SK-N-SH (cell line): ENCODE measurements around the gene RNF111. TPM values are rescaled to one million over a fixed set of nuclear protein-coding genes. Genes with fewer than 3 reads are reported as not detected.

Source experiments
- CTCF ChIA-PET: fragments of 300-600, 350-600 bp; formaldehyde crosslinking; extraction: SDS; loops from one replicate; lab custom pipeline; 2021; lab: Yijun Ruan, JAX
- POLR2A ChIA-PET: fragments of 350-600 bp; sonication (Branson Sonifier 250); formaldehyde crosslinking; extraction: SDS; loops from one replicate; lab custom pipeline; 2020; ENCODE audit warnings: antibody characterized with exemption, inconsistent platforms; lab: Yijun Ruan, JAX
- DNase-seq: peaks from one replicate; pipeline ENCODE4 v3.0.0; 2012
- H2AFZ ChIP-seq: fragments of 200-600 bp; sonication (generic); 2 replicates; pipeline ENCODE4 v1.8.1; 2016; ENCODE audit warnings: antibody characterized with exemption, mild to moderate bottlenecking, low read depth
- H3F3A ChIP-seq: fragments of 200-600 bp; sonication (generic); replicated peaks from 2 replicates; pipeline ENCODE3; 2016; ENCODE audit warnings: antibody characterized with exemption, mild to moderate bottlenecking; ENCODE audit not compliant: insufficient read depth
- H3K27ac ChIP-seq, 2 experiments: fragments of 200-500 bp in 1 of 2; fragments of 200-600 bp in 1 of 2; sonication (Bioruptor generic) in 1 of 2; sonication (generic), shearing (Covaris generic) in 1 of 2; 2 replicates each; pipeline versions ENCODE4 v1.5.1 to v1.6.1; 2014 to 2016; ENCODE audit warnings: low read depth in 2 of 2, inconsistent platforms in 1 of 2, low read length in 1 of 2, mild to moderate bottlenecking in 1 of 2, mixed read lengths in 1 of 2
- H3K27me3 ChIP-seq: fragments of 200-600 bp; sonication (generic), shearing (Covaris generic); 2 replicates; pipeline ENCODE4 v1.6.1; 2016; ENCODE audit warnings: mixed run types; ENCODE audit not compliant: insufficient read depth
- H3K36me3 ChIP-seq, 2 experiments: fragments of 200-500 bp in 1 of 2; fragments of 200-600 bp in 1 of 2; sonication (Bioruptor generic) in 1 of 2; sonication (generic) in 1 of 2; replicated peaks in 1 of 2; 2 replicates each; pipeline versions ENCODE3 to v1.5.1; 2014 to 2016; ENCODE audit warnings: low read length in 1 of 2, mild to moderate bottlenecking in 1 of 2; ENCODE audit not compliant: insufficient read depth in 2 of 2, control insufficient read depth in 1 of 2
- H3K4me1 ChIP-seq, 2 experiments: fragments of 200-500 bp in 1 of 2; fragments of 200-600 bp in 1 of 2; sonication (Bioruptor generic) in 1 of 2; sonication (generic), shearing (Covaris generic) in 1 of 2; 2 replicates each; pipeline versions ENCODE4 v1.5.1 to v1.6.1; 2014 to 2016; ENCODE audit warnings: low read depth in 1 of 2, low read length in 1 of 2, mixed run types in 1 of 2; ENCODE audit not compliant: insufficient read depth in 2 of 2, control insufficient read depth in 1 of 2
- H3K4me2 ChIP-seq: fragments of 200-600 bp; sonication (generic), shearing (Covaris generic); 2 replicates; pipeline ENCODE4 v1.6.1; 2017; ENCODE audit warnings: mixed run types
- H3K4me3 ChIP-seq, 2 experiments: fragments of 200-500 bp in 1 of 2; fragments of 200-600 bp in 1 of 2; sonication (Bioruptor generic) in 1 of 2; sonication (generic), shearing (Covaris generic) in 1 of 2; 2 replicates each; pipeline versions ENCODE4 v1.5.1 to v1.8.1; 2014 to 2016; ENCODE audit warnings: low read depth in 2 of 2, inconsistent platforms in 1 of 2, low read length in 1 of 2, mild to moderate bottlenecking in 1 of 2, mixed read lengths in 1 of 2, moderate library complexity in 1 of 2
- H3K79me2 ChIP-seq: fragments of 200-600 bp; sonication (generic); 2 replicates; pipeline ENCODE4 v1.8.1; 2017; ENCODE audit warnings: mild to moderate bottlenecking; ENCODE audit not compliant: insufficient read depth
- H3K9ac ChIP-seq: fragments of 200-600 bp; sonication (generic); 2 replicates; pipeline ENCODE4 v1.6.1; 2017; ENCODE audit warnings: mixed run types
- H3K9me2 ChIP-seq: fragments of 200-600 bp; sonication (generic); 2 replicates; pipeline ENCODE4 v1.6.1; 2017; ENCODE audit warnings: mixed run types
- H3K9me3 ChIP-seq: fragments of 200-600 bp; sonication (generic); 2 replicates; pipeline ENCODE4 v1.6.1; 2017; ENCODE audit warnings: mixed run types, mild to moderate bottlenecking, moderate library complexity
- H4K20me1 ChIP-seq: fragments of 200-600 bp; sonication (generic); 2 replicates; pipeline ENCODE4 v1.6.1; 2017; ENCODE audit warnings: mild to moderate bottlenecking, mixed run types; ENCODE audit not compliant: insufficient read depth
- CTCF ChIP-seq: fragments of 200-600 bp; sonication (generic); IDR thresholded peaks from 2 replicates; pipeline ENCODE4 v1.6.1; 2017; ENCODE audit warnings: antibody characterized with exemption, mild to moderate bottlenecking, moderate library complexity
- EP300 ChIP-seq, 2 experiments: IDR thresholded peaks; 2 replicates each; pipeline versions ENCODE4 v1.4.0 to v1.6.1; 2012; ENCODE audit warnings: borderline replicate concordance in 1 of 2, low read depth in 1 of 2, low read length in 1 of 2
- FOSL2 ChIP-seq: IDR thresholded peaks from 2 replicates; pipeline ENCODE4 v1.4.0; 2012; ENCODE audit warnings: low read depth, mild to moderate bottlenecking, moderate library complexity, borderline replicate concordance
- GATA2 ChIP-seq: sonication (generic); formaldehyde crosslinking; IDR thresholded peaks from 2 replicates; pipeline ENCODE4 v1.5.0; 2020; ENCODE audit warnings: mild to moderate bottlenecking, missing genetic modification reagents
- PBX3 ChIP-seq: IDR thresholded peaks from 2 replicates; pipeline ENCODE4; 2012
- RAD21 ChIP-seq: IDR thresholded peaks from 2 replicates; pipeline ENCODE4 v1.6.1; 2012; ENCODE audit warnings: mild to moderate bottlenecking, low read length
- RFX5 ChIP-seq: IDR thresholded peaks from 2 replicates; pipeline ENCODE4 v1.6.1; 2012; ENCODE audit warnings: mild to moderate bottlenecking, improper control_type of control experiment, low read length
- SMC3 ChIP-seq: IDR thresholded peaks from 2 replicates; pipeline ENCODE4 v1.6.1; 2012; ENCODE audit warnings: low read depth, low read length, improper control_type of control experiment
- WGBS: methylation state at CpG from one replicate; pipeline ENCODE4 v1.1.6; 2017; ENCODE audit warnings: low lambda C conversion rate; 5-methylcytosine and 5-hydroxymethylcytosine counted together
- polyA plus RNA-seq, 3 experiments: library from polyadenylated mRNA; depleted of rRNA; stranded (reverse); fragments of >200 nt; gene quantifications; 2 replicates each; pipeline ENCODE4 v1.2.3, GENCODE V29; 2012

The RNF111 gene
- polyA plus RNA-seq, 1 of the 3 experiments (the other 2 are of a cell fraction), result 16.5 TPM

DNA sequence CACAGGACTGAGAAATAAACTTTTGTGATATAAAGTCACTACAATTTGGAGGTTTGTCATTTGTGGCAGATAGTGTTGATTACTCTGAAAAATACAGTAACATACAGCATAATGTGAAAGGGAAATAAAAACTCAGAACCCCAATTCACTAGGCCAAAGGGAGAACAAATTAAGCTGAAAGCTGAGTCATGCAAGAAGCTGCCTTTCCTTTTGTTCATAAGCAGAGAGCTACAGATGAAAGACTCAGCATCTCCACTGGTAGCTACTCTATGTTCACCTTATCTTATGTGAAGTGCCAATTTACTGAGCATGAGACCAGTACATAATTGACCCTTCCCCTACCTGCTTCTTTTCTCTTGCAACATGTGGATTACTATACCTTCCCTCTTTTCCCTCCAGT, 34.7 kb upstream of the RNF111 start:
- ChIA-PET POLR2A (no interaction called here), CTCF (no interaction called here)
- H3K27ac ChIP-seq, result no peak overlapping the region
- H3K4me2 ChIP-seq, result peak overlapping the region; percentile 17; the same call in 1 of the 2 replicates
- H3K79me2 ChIP-seq, result no peaks in the 10 kb centered on the region
- H2AFZ ChIP-seq, result no peak overlapping the region
- no peaks in the 10 kb centered on the region for H3K36me3 ChIP-seq
- H3K27me3 ChIP-seq, result no peaks in the 10 kb centered on the region
- TF ChIP-seq FOSL2, result peak; percentile 22; the same call in 1 of the 2 replicates
- no peak for TF ChIP-seq GATA2 (CRISPR knock-in tag)
- no peaks in the 10 kb centered on the region for H4K20me1 ChIP-seq
- no peaks in the 10 kb centered on the region for H3K9me2 ChIP-seq
- no peak overlapping the region for H3K9ac ChIP-seq
- DNase-seq, result no peak
- H3K9me3 ChIP-seq, result no peaks in the 10 kb centered on the region
- H3F3A ChIP-seq, result no peaks in the 10 kb centered on the region
- peaks cover 0 to 16% of the 10 kb centered on the region in 2 experiments; a peak in 2 of 4 replicates for H3K4me1 ChIP-seq
- no peak overlapping the region for H3K4me3 ChIP-seq

DNA sequence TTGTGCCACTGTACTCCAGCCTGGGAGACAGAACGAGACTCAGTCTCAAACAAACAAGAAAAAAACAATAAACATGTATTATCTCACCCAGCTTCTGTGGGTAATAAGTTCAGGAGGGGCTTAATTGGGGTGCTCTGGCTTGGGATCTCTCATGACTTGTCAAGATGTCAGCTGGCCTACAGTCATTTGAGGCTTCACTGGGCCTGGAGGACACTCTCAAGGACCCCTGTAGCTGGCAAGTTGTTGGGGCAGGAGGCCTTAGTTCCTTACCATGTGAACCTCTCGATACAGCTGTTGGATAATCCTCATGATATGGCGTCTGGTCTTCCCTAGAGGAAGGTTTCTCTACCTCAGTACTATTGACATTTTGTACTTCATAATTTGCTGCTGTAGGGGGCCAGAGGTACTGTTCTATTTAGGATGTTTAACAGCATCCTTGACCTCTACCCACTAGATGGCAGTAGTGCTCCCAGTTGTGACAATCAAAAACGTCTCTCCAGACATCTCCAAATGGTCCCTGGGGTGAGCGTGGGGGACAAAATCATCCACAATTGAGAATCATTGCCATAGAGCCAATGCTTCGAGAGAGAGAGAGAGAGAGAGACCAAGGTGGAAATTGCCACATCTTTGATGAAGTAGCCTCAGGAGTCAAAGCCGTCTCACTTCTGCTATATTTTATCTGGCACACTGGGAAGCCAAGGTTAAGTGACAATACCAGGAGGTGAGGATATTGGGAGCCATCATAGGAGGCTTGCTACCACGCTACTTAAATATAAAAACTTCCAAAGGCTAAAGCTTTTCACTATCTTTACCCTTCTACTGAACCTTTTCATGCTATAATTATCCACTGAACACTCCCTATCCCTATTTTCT, 30.1 kb upstream of the RNF111 start:
- Histone ChIP-seq H3K79me2 (no peaks in the 10 kb centered on the region), H3F3A (peaks cover 3% of the 10 kb centered on the region), H3K9me3 (no peaks in the 10 kb centered on the region), H3K9ac (no peak overlapping the region), H3K4me1 (peaks cover 0 to 11% of the 10 kb centered on the region in 2 experiments; a peak in 1 of 4 replicates), H2AFZ (peak overlapping the region; percentile 63; the same call in 1 of the 2 replicates), H3K27ac (no peak overlapping the region), H3K4me2 (no peak overlapping the region), H4K20me1 (no peaks in the 10 kb centered on the region), H3K27me3 (no peaks in the 10 kb centered on the region), H3K36me3 (no peaks in the 10 kb centered on the region), H3K9me2 (no peaks in the 10 kb centered on the region), H3K4me3 (no peak overlapping the region)
- DNase-seq, result peak; percentile 57
- CTCF ChIA-PET, result interaction anchor here (0.6 to 3.0 kb wide), 17 partner anchors 9 to 575 kb away, joined by 3 to 16 read pairs (median 4); no protein-coding TSS in a partner anchor
- POLR2A ChIA-PET, result no interaction called here
- WGBS, result 33% methylated on average over 8 of the region's 8 CpGs
- TF ChIP-seq SMC3 (peak; percentile 56), RAD21 (peak; percentile 72), CTCF (peak; percentile 83), PBX3 (peak; percentile 37; the same call in 1 of the 2 replicates), EP300 (IDR thresholded peaks at IDR 0.05; ENCODE audit: borderline replicate concordance in 1 of 2, low read depth in 1 of 2, low read length in 1 of 2) (no peak), RFX5 (no peak)
